ENCODE measurements around the gene ZNF418.
"Not testable (repeated sequence)": the region's sequence is repeated elsewhere in the genome, so short reads cannot be mapped to it uniquely, and the experiment has no call there.

ZNF418 gene

DNA sequence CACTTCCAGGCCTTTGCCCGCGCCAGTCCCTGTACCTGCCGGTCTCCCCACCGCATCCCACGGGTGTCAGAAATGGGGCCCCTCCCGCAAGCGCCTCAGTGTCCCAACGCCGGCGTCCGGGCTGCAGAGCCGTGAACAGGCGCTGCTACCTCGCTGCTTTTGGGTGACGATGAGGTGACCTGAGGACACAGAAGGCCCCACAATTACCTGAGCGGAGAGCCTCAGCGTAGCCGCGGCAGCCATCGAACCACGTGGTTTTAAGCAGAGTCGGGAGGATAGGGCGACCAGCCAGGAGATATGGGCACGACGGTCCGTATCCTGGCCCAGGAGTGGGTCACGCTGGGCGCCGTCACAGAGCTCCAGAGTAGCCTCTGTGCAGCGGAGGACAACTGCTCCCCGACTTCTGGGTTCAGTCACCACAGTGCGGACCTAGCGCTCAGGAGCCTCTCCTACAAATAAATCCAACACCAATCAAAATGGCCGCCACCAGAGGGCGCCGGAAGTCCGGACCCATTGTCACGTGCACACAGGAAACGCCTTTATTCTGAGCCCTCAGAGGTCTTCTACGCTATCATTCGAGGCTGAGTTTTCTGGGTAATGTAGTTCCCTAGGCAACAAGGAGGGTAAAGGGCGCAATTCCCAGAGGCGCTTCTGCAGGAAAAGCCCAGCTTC is 46.5 kb downstream of the ZNF418 start, which contains the start of gene ZNF814:
ZNF814 (minus strand) TSS at position 478 of the 672 bp plus-strand sequence; CDS start at position 243, 235 bp downstream.
- peak; percentile 77 for DNase-seq

DNA sequence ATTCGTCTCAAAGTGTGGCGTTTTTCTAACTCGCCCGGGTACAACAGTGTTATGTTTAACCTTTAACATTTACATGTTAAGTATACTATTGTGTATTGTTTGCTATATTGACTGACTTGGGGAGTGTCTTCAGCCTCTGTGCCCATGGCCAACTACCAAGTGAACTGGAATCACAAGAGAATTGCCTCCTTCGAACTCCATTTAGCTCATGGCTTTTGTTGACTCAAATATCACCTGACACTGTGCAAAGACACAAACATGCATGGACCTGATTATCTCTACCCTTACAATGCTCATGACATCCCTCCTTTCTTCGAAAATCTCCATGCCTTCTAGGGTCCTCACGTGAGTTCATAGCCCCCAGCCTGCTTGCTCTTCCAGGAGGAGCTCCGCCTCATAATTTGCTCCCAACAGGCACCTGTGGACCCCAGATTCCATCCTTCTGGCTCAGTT is 47.1 kb downstream of the ZNF418 start:
- no peak for DNase-seq

DNA sequence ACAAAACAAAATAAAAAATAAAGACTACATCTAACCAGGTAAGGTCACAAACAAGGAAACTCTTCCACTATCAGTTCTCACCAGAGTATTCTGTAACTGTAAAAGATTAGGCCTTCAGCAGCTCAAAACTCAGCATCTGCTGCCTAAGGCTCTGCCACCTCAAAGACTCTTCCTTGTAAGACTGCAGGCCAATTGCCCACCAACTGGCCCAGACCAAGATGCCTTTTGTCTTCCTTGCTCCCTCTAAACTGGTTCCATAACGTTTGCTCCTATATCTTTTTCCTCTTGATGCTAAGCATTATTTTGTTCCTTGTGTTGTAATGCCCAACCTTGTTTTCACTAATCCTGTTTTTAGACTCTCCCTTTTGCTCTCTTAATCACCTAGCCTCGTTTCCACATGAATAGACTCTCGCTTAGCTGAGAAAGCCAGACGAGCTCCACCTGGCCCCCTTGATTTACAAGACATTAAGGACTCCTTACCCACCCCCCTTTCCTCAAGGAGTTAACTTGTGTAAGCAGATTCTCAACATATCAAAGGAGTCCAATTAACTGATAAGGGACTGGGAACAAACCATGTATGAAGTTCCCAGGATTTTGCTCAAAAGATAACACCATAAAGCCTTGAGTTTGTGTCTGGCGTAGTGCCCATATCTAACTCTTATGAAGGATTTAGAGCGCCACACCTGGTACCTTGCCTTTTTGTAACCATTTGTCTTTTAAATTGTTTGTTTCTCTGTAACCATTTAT is 47.8 kb downstream of the ZNF418 start:
- no peak for DNase-seq

DNA sequence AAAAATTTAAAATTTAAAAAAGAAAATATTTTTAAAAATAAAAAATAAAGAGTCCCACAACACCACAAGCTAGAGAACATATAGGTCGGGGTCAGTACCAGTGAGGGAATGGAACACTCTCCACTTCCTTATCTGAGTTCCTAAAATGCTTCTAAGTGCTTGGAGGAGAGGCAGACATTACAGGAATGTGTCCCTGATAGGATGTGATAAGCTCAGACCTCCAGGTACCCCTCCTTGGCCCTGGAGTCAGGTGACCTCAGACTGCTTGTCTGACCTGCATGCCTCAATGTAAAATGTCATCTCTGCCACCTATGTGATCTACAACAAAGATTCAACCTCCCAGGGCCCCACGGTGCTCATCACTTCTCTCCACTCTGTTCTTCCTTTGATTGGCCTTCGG is 49.2 kb downstream of the ZNF418 start:
- no peak for DNase-seq

DNA sequence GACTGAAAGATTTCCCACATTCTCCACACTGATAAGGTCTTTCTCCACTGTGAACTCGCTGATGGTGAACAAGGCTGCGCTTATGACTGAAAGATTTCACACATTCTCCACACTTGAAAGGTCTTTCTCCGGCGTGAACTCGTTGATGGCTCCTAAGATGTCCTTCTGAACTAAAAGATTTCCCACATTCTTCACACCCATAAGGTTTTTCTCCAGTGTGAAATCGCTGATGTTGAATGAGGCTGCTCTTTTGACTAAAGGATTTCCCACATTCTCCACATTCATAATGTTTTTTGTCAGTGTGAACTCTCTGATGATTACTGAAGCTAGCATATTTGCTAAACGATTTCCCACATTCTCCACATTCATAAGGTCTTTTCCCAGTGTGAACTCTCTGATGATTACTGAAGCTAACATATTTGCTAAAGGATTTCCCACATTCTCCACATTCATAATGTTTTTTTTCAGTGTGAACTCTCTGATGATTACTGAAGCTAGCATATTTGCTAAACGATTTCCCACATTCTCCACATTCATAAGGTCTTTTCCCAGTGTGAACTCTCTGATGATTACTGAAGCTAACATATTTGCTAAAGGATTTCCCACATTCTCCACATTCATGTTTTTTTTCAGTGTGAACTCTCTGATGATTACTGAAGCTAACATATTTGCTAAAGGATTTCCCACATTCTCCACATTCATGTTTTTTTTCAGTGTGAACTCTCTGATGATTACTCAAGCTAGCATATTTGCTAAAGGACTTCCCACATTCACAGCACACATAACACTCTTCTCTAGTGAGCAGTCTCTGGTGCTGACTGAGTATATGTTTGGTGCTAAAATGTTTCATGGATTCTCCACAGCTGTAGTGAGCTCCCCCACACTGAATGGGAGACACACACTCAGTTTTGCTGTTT is 61.1 kb downstream of the ZNF418 start:
- DNase-seq, result not testable (repeated sequence)

DNA sequence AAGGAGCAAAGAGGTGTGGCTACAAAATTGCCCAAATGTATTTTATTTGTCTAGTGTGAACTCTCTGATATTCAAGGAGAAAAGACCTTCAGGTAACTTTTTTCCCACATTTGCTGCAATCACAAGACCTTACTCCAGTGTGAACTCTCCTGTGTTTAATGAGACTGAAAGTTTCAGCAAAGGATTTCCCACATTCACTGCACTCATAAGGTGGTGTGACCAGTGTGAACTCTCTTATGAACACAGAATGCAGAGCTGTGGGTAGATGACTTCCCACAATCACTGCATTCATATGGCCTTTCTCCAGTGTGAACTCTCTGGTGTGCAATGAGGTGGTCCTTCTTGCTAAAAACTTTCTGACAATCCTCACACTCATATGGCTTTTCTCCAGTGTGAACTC is 62.8 kb downstream of the ZNF418 start:
- DNase-seq, result no peak

Data from stimulated activated naive CD4-positive, alpha-beta T cell treated with Interleukin-2 at 50 U/mL for 16 hours (primary cell).